ENCODE data around the gene C9orf78. TPM values are rescaled to one million over a fixed set of nuclear protein-coding genes. Genes with fewer than 3 reads are reported as not detected.

The C9orf78 gene
- total and polyA plus RNA-seq, 4 donors, result 31.1 to 84.2 (median 50.9) TPM

DNA sequence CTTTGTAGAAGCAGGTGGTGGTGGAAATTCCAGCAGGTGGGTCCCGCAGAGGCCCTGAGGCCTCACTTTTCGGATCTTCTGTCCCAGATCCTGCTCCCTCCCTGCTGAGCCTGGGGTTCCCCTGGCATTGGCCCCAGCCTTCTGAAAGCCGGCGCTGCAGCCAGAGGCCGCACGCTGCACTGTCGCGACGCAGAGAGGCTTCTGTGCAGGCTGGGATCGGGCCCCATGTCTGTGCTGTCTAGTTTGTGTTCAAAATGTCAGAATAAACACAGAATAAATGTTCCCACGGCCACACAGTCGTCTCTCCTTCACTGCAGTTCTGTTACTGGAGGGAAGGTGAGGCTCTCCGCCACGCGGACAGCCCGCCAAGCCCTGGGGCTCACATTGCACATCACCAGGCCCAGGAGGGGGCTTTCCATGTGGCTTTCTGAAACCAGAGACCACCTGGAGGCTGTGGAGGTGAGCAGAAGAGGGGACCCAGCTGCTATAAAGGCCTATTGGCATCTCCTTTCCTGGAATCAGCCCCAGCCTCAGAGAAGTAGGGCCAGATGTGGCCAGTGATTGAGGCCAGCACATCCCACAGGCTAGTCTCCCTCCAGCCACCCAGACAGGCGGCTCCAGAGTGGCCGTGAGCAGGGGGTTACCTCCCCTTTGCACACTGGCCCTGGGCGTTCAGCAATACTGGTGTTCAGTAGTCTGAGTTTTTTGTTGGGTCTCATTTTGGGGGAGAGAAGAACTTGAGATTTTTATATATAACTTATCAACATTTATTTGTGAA lies 46.7 kb upstream of the C9orf78 start (continued):
- TF ChIP-seq, protein P1, sequence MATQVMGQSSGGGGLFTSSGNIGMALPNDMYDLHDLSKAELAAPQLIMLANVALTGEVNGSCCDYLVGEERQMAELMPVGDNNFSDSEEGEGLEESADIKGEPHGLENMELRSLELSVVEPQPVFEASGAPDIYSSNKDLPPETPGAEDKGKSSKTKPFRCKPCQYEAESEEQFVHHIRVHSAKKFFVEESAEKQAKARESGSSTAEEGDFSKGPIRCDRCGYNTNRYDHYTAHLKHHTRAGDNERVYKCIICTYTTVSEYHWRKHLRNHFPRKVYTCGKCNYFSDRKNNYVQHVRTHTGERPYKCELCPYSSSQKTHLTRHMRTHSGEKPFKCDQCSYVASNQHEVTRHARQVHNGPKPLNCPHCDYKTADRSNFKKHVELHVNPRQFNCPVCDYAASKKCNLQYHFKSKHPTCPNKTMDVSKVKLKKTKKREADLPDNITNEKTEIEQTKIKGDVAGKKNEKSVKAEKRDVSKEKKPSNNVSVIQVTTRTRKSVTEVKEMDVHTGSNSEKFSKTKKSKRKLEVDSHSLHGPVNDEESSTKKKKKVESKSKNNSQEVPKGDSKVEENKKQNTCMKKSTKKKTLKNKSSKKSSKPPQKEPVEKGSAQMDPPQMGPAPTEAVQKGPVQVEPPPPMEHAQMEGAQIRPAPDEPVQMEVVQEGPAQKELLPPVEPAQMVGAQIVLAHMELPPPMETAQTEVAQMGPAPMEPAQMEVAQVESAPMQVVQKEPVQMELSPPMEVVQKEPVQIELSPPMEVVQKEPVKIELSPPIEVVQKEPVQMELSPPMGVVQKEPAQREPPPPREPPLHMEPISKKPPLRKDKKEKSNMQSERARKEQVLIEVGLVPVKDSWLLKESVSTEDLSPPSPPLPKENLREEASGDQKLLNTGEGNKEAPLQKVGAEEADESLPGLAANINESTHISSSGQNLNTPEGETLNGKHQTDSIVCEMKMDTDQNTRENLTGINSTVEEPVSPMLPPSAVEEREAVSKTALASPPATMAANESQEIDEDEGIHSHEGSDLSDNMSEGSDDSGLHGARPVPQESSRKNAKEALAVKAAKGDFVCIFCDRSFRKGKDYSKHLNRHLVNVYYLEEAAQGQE (IDR thresholded peaks at IDR 0.05), result no peak
- TF ChIP-seq, protein P2, sequence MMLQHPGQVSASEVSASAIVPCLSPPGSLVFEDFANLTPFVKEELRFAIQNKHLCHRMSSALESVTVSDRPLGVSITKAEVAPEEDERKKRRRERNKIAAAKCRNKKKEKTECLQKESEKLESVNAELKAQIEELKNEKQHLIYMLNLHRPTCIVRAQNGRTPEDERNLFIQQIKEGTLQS (IDR thresholded peaks at IDR 0.05), result no peak
- no peak for TF ChIP-seq FOXA1 (IDR thresholded peaks at IDR 0.05)
- TF ChIP-seq RAD21 (IDR thresholded peaks at IDR 0.05), result no peak
- no peak for TF ChIP-seq TAF1 (conservative IDR thresholded peaks at IDR 0.05)

DNA sequence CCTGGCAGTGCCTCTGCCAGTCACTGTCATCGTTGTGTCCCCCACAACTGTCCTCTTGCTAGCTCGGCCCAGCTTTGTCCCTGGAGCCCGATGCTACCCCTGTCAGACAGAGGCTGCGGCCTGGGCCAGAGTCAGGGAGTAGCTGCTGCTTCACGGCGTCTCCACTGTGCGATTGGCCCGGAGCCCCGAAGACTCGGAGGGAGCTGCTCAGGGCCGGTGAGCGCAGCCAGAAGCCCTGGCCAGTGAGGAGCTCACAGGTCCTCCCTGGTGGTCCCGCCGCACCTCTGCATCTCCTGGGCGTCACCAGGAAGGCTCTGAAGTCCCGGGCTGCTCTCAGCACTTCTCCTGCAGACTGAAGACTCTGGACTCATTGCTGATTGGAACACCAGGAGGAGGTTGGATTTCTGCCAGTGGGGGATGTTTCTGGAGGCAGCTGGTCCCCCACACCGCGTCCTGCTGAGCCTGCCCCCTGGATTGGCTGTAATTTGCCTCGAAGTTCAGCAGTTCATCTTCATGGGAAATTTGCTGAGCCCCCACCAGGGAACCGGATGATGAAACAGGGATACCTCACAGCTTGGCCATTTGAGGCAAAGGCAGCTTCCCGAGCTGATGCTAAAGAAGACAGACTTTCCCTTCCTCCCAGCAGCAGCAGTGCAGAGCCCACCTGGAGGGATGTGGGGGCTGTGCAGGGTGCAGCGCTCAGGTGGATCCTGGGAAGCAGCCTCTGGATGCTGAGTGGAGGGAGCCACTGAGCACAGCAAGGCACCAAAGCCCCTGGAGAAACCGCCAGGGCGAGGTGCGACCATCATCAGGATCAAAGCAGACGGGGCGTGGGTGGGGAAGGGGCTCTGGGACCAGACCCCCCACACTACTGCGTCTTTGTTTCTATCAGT lies 45.8 kb upstream of the C9orf78 start:
- H3K4me3 ChIP-seq (ENCODE audit: low read depth in 1 of 3, low read length in 3 of 3), result no peak overlapping the region
- H3K27me3 ChIP-seq (ENCODE audit: control insufficient read depth in 4 of 4, insufficient read depth in 4 of 4, low read length in 3 of 4), result no peaks in the 10 kb centered on the region
- no peaks in the 10 kb centered on the region for H3K9me3 ChIP-seq (ENCODE audit: control insufficient read depth in 4 of 4, low read length in 3 of 4)
- TF ChIP-seq, protein P3, sequence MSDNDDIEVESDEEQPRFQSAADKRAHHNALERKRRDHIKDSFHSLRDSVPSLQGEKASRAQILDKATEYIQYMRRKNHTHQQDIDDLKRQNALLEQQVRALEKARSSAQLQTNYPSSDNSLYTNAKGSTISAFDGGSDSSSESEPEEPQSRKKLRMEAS (IDR thresholded peaks at IDR 0.05), result no peak
- TF ChIP-seq RAD21 (IDR thresholded peaks at IDR 0.05) (no peak), FOXA2 (IDR thresholded peaks at IDR 0.05) (no peak), TAF1 (conservative IDR thresholded peaks at IDR 0.05) (no peak), HNF4A (conservative IDR thresholded peaks at IDR 0.05) (no peak), RXRA (IDR thresholded peaks at IDR 0.05) (no peak), GABPA (IDR thresholded peaks at IDR 0.05 in 1 of 2, conservative IDR thresholded peaks at IDR 0.05 in 1 of 2) (no peak), SP1 (IDR thresholded peaks at IDR 0.05) (no peak), NR2F2 (IDR thresholded peaks at IDR 0.05) (no peak), FOXA1 (IDR thresholded peaks at IDR 0.05) (no peak), HNF4G (IDR thresholded peaks at IDR 0.05) (no peak)
- TF ChIP-seq, protein P2 (IDR thresholded peaks at IDR 0.05), result no peak
- TF ChIP-seq, protein P1 (IDR thresholded peaks at IDR 0.05), result no peak
- TF ChIP-seq, protein P4, sequence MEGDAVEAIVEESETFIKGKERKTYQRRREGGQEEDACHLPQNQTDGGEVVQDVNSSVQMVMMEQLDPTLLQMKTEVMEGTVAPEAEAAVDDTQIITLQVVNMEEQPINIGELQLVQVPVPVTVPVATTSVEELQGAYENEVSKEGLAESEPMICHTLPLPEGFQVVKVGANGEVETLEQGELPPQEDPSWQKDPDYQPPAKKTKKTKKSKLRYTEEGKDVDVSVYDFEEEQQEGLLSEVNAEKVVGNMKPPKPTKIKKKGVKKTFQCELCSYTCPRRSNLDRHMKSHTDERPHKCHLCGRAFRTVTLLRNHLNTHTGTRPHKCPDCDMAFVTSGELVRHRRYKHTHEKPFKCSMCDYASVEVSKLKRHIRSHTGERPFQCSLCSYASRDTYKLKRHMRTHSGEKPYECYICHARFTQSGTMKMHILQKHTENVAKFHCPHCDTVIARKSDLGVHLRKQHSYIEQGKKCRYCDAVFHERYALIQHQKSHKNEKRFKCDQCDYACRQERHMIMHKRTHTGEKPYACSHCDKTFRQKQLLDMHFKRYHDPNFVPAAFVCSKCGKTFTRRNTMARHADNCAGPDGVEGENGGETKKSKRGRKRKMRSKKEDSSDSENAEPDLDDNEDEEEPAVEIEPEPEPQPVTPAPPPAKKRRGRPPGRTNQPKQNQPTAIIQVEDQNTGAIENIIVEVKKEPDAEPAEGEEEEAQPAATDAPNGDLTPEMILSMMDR (IDR thresholded peaks at IDR 0.05; ENCODE audit: low read depth, low read length, missing input control), result no peak
- peaks cover 0 to 36% (median 7%) of the 10 kb centered on the region in 4 donors for H3K36me3 ChIP-seq (ENCODE audit: control insufficient read depth in 4 of 4, insufficient read depth in 3 of 4, low read depth in 1 of 4, low read length in 3 of 4)
- DNase-seq (ENCODE audit: low spot score), result no peak
- H3K4me1 ChIP-seq (ENCODE audit: control insufficient read depth in 4 of 4, insufficient read depth in 4 of 4, low read length in 3 of 4), result peaks cover 3 to 23% (median 19%) of the 10 kb centered on the region in 4 donors
- no peak overlapping the region for H3K9ac ChIP-seq (ENCODE audit: low read depth in 1 of 2, low read length in 2 of 2)
- 91% methylated on average over 28 of the region's 28 CpGs for WGBS
- H3K27ac ChIP-seq (ENCODE audit: low read depth in 1 of 2, low read length in 2 of 2), result no peak overlapping the region

Data from liver (tissue), 9 donors.